SJCRH30 (cell line): ENCODE measurements around the gene ST6GALNAC2. TPM values are rescaled to one million over a fixed set of nuclear protein-coding genes. Genes with fewer than 3 reads are reported as not detected.
"Not testable (repeated sequence)": the region's sequence is repeated elsewhere in the genome, so short reads cannot be mapped to it uniquely, and the experiment has no call there.

Experiments
- DNase-seq, 2 experiments: peaks; one replicate each; pipeline ENCODE4 v3.0.0-alpha.2; 2015 to 2020
- H3K27ac ChIP-seq: fragments of 250-450 bp; sonication (Bioruptor Pico); 2 replicates; pipeline ENCODE4 v1.5.1; 2020; ENCODE audit warnings: mild to moderate bottlenecking, moderate library complexity
- H3K27me3 ChIP-seq: fragments of 250-450 bp; sonication (Bioruptor Pico); 2 replicates; pipeline ENCODE4 v1.5.1; 2020; ENCODE audit warnings: mild to moderate bottlenecking, moderate library complexity
- H3K36me3 ChIP-seq: fragments of 250-450 bp; sonication (Bioruptor Pico); 2 replicates; pipeline ENCODE4 v1.5.1; 2020; ENCODE audit warnings: mild to moderate bottlenecking, moderate library complexity
- H3K4me1 ChIP-seq: fragments of 250-450 bp; sonication (Bioruptor Pico); 2 replicates; pipeline ENCODE4 v1.5.1; 2020; ENCODE audit warnings: mild to moderate bottlenecking, moderate library complexity
- H3K4me3 ChIP-seq: fragments of 250-450 bp; sonication (Bioruptor Pico); 2 replicates; pipeline ENCODE4 v1.5.1; 2020; ENCODE audit warnings: mild to moderate bottlenecking, moderate library complexity
- H3K9me3 ChIP-seq: fragments of 250-450 bp; sonication (Bioruptor Pico); replicated peaks from 2 replicates; pipeline ENCODE4 v1.5.1; 2020; ENCODE audit warnings: mild to moderate bottlenecking, moderate library complexity
- total RNA-seq: library from RNA; depleted of rRNA; stranded (reverse); fragments of >200 nt; shearing (Covaris generic); gene quantifications from 2 replicates; pipeline ENCODE4 v1.2.3, GENCODE V29; 2014

The ST6GALNAC2 gene
- total RNA-seq, 1 experiment from 2014 or later: not detected

DNA sequence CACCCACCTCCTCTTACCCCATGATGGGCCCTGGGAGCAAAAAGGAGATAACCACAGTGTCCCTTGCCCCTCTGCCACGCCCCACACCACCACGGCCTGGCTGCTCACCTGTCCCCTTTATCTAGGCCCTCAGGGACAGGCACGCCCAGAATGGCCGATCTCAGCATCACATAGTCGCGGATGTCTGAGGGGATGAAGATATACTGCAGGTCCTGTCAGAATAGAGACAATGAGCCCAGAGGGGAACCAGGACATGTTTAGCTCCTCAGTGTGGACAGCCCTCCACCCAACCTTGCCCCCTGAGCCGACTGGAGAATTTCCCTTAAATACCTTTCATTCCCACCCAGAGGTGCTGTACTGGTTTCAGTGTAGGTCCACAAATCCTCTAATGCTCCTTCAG lies 15.2 kb downstream of the ST6GALNAC2 start:
- Histone ChIP-seq H3K36me3 (peaks cover 15% of the 10 kb centered on the region), H3K9me3 (no peaks in the 10 kb centered on the region), H3K27ac (no peak overlapping the region), H3K4me3 (no peak overlapping the region), H3K27me3 (no peaks in the 10 kb centered on the region), H3K4me1 (peaks cover 7% of the 10 kb centered on the region)
- no peak for DNase-seq

DNA sequence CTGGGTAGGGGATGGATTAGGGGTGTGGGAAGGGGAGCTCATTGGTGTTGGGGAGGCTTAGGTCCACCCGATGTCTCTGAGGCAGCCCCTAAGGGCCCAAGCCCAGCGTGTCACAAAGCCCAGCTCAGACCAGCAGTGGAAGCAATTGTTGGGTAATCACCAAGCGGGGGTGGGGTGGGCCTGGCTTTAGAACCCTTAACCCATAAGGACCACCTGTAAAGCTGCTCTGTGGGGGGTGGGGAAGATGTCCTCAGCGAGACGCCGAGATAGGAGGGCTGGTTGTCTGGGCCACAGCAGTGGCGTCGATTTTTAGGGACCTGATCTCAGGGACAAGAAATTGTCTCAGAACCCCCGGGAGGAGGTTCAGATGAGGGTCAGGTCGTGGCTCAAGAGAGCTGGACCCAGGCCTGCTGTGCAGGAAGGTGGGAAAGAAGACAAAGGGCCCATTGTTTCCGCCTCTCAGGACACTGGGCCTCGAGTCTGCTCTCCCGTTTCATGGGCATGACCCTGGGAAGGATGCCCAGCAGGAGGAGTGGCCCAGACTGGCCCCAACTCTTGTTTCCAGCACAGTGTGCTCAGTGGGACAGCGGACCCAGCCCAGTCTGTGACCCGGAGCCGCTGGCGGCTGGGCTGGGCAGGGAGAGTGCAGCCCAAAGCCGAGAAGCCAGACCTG lies 15.9 kb downstream of the ST6GALNAC2 start:
- no peak overlapping the region for H3K4me3 ChIP-seq
- no peaks in the 10 kb centered on the region for H3K27me3 ChIP-seq
- peaks cover 20% of the 10 kb centered on the region for H3K36me3 ChIP-seq
- H3K4me1 ChIP-seq: peaks cover 7% of the 10 kb centered on the region
- no peaks in the 10 kb centered on the region for H3K9me3 ChIP-seq
- H3K27ac ChIP-seq: 0 out of 2 replicates have a peak overlapping the region, but pooled peaks have one; percentile 1
- DNase-seq: peak; percentile 44 to 64

DNA sequence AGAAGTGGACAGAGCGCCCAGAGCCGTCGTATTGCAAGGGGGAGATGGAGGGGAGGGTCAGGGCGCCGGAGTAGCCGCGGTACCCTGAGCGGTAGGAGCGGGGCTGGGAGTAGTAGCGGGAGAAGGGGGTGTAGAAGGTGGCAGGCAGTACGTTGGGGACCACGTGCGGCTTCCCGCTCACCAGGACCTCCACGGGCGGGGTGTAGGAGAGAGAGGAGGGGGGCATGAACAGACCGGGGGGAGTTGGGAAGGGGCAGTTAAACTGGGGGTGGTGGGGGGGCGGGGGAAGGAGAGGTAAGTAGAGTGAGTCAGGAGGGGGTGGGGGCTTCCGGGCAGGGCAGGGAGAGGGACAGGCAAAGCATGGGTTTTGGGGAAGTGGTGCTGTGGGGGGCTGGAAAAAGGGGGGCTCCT lies 16.8 kb downstream of the ST6GALNAC2 start:
- no peak overlapping the region for H3K4me3 ChIP-seq
- H3K36me3 ChIP-seq: peaks cover 22% of the 10 kb centered on the region
- peaks cover 7% of the 10 kb centered on the region for H3K4me1 ChIP-seq
- no peaks in the 10 kb centered on the region for H3K27me3 ChIP-seq
- DNase-seq: no peak
- H3K27ac ChIP-seq: no peak overlapping the region
- H3K9me3 ChIP-seq: no peaks in the 10 kb centered on the region

DNA sequence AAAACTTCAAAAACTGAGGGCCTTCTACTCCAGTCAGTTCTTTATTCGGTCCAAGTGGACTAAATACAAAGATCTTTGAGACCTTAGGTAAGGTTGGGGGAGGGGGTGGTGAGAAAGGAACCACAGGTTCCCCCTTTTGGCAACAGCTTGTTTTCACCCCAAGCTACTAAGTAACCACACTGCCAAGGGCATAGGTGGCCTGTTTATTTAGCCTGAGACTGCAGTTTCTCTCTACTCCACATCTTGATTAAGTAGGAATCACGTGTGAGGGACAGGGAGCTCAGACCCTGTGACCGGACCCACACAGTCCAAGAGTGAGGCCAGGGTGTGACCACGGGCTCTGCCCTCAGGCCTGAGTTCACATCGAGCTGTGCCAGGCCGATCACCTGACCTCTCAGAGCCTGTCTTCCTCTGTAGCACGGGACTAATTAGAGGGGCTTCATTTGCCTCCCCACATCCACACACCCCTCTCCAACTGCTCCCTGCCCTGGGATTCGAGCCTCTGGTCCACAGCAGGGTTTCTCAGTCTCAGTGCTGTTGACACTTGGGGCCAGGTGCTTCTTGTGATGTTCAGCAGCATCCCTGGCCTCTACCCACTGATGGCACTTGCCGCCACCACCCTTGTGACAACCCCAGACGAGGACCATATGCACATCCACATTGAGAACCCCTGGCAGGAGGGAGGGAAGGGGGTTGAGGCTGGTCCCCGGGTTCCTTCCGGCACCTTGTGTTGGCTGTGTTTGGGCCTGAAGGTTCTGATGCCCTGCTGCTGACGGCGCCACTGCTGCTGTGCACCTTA lies 17.8 kb downstream of the ST6GALNAC2 start:
- H3K27me3 ChIP-seq: no peaks in the 10 kb centered on the region
- DNase-seq: no peak
- H3K27ac ChIP-seq: no peak overlapping the region
- peaks cover 29% of the 10 kb centered on the region for H3K36me3 ChIP-seq
- no peak overlapping the region for H3K4me3 ChIP-seq
- H3K9me3 ChIP-seq: no peaks in the 10 kb centered on the region
- peaks cover 7% of the 10 kb centered on the region for H3K4me1 ChIP-seq

DNA sequence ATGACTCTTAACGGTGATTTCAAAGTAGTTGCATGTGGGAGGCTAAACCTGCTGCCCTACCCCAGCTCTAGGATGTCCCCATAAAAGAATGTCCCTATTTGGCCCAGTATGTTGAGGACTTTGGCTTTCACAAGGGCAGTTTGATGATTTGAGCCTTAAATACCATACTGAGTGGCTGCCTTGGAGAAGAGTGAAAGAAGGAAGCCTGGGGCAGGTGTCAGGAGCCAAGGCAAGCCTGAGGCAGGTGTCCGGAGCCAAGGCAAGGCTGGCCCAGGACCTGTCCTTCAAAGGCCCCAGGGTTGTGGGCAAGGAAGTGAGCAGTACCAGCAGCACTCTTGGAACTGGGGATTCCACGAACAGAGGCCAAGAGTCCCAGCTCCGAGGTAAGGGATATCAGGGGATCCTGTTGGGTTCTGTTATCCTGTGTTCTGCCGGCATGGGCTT lies 18.6 kb downstream of the ST6GALNAC2 start:
- no peaks in the 10 kb centered on the region for H3K27me3 ChIP-seq
- no peaks in the 10 kb centered on the region for H3K9me3 ChIP-seq
- peaks cover 35% of the 10 kb centered on the region for H3K36me3 ChIP-seq
- DNase-seq: no peak
- H3K27ac ChIP-seq: no peak overlapping the region
- peaks cover 7% of the 10 kb centered on the region for H3K4me1 ChIP-seq
- no peak overlapping the region for H3K4me3 ChIP-seq

DNA sequence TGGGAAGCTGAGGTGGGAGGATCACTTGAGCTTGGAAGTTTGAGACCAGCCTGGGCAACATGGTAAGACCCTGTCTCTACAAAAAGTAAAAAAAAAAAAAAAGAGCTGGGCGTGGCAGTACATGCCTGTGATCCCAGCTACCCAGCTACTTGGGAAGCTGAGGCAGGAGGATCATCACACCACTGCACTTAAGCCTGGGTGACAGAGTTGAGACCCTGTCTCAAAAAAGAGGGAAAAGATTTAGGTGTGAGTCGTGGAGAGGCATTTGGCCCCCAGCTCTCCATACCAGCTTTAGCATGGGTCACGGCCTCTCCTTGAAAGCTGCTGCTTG lies 19.1 kb downstream of the ST6GALNAC2 start:
- H3K9me3 ChIP-seq: no peaks in the 10 kb centered on the region
- no peak overlapping the region for H3K27ac ChIP-seq
- DNase-seq: no peak
- H3K4me3 ChIP-seq: no peak overlapping the region
- H3K4me1 ChIP-seq: peaks cover 7% of the 10 kb centered on the region
- H3K27me3 ChIP-seq: no peaks in the 10 kb centered on the region
- peaks cover 39% of the 10 kb centered on the region for H3K36me3 ChIP-seq

DNA sequence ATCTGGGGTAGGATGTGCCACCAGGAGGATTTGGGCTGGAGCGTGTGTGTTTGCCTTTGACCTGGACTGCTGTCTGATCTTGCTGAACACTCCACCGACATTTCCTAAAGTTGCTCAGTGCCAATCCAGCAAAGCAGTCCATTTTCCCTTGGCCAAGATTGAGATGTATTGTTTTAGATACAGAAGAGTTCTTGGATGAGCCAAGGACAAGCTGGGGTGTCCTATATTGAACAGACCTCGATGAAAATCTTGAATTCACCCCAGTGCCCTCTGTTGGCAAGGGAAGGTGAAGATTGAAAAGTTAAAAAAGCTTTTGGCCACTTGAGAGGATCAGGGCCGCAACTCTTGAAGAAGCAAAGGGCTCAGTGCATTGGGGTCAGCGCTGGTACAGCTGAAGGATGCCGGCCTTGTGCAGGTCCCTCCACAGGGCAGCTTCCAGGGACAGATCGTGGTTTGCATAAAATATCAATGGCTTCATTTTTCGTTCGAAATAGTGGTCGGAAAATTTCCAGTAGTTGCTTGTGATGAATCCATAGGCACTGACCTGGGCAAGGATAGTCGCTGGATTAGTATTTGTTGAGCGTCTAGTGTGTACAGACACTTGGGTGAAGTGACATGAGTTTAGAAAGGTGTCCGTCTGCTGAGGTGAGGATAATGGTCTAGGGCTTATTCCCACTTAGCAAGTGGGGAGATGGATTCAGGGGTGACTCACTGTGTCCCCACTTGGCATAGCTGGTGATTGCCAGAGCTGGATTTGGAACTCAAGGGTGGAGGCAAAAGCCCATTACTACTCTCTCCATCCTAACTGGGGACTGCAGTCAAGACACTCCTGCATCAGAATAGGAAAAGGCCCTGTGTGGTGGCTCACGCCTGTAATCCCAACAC lies 19.7 kb downstream of the ST6GALNAC2 start:
- Histone ChIP-seq H3K27ac (no peak overlapping the region), H3K36me3 (peaks cover 45% of the 10 kb centered on the region), H3K4me1 (peaks cover 7% of the 10 kb centered on the region), H3K27me3 (no peaks in the 10 kb centered on the region), H3K4me3 (no peak overlapping the region), H3K9me3 (no peaks in the 10 kb centered on the region)
- no peak for DNase-seq

DNA sequence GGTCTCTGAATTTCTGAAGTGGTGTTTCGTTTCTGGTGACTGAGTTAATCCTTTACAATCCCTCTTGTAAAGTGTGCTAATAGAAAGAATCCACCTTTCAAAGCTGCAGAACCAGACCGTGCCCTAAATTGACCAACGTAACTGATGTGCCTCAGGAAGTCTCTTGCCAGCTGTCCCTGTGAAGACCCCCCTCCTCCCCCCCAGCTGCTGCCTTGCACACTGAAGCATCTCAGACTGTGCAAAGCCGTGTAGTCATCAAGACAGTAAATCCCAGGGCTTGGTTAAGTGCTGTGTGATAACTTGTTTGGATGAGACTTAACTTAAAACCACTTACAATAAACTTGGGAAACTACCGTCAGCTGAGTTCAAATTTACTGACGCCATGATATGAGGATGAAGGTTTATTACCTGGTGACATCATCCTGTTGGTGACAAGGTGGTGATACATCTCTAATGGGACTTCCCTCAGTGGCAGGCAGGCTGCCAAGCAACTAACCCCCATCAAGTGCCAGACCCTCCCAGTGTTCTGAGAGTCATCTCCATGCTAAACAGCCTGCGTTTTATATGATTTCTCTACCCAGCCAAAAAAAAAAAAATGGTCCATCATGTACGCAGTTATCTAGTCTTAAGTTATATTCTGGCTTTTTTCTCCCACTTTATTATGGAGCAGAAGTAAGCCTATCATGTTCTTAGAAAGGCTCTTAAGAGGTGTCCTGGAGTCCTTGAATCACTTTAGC lies 20.5 kb downstream of the ST6GALNAC2 start:
- H3K36me3 ChIP-seq: peaks cover 53% of the 10 kb centered on the region
- H3K4me1 ChIP-seq, H3K27ac ChIP-seq, H3K4me3 ChIP-seq, H3K9me3 ChIP-seq, H3K27me3 ChIP-seq, DNase-seq: not testable (repeated sequence)

DNA sequence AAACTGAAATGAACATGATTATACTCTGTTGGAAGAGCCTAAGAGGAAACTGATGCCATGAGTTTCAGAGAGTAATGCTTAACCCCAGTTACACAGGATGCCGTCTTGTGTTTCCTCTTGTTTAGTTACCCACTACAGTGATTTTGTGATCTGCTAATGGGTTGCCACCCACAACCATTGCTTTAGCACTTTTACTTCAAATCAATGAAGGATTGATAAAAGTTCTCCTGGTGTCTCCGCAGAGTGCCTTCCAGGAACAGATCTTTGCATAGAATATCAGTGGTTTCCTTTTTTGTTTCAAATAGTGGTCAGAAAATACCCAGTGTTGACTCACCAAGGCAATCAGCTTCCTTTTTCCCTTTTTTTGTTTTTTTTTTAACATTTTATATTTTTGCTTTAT lies 22.3 kb downstream of the ST6GALNAC2 start:
- H3K27ac ChIP-seq, DNase-seq, H3K4me3 ChIP-seq, H3K9me3 ChIP-seq, H3K27me3 ChIP-seq: not testable (repeated sequence)
- Histone ChIP-seq H3K4me1 (peaks cover 16% of the 10 kb centered on the region), H3K36me3 (peaks cover 71% of the 10 kb centered on the region)

DNA sequence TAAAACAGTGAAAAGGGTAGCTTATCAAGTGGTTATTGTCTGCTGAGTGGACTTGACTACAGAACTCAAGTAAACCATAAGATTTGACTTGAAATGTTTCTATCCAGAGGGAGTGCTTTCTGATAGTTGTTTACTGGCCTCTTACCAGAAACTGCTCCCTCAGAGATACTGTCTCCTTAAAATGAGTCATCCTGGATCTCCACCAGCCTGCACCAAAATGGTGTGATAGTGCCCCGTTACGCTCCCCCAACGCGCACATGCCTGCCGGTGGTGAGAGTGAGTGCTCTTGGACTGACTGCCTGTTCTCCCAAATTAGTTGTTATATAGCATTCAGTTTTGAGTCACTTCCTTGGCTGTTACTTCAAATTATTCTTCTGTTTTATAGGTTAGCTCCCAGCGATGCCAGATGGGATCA lies 22.9 kb downstream of the ST6GALNAC2 start:
- H3K36me3 ChIP-seq: peaks cover 76% of the 10 kb centered on the region
- no peak for DNase-seq
- peaks cover 16% of the 10 kb centered on the region for H3K4me1 ChIP-seq

DNA sequence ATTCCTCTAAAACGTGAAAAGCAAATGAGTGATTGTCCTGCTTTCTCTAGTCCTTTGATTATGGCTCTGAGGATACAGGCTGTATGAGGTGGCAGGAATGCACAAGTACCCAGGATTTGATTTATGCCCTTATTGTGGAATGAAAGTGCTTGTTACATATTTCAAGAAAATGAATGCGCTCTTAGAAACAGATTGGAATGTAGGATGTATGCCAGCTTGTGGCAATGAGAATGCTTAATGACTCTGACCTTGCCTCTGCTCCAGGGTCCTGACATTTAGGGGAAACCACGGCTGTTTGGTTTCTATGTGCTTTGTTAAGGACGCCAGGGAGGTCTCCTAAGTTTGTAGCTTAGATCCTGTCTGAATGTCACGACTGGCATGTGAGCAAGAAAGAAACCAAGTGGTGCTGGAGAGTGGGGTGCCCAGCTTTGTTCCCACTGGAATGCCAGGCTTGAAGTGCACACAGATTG lies 23.8 kb downstream of the ST6GALNAC2 start:
- H3K4me3 ChIP-seq: no peak overlapping the region
- no peaks in the 10 kb centered on the region for H3K9me3 ChIP-seq
- DNase-seq: no peak
- peaks cover 74% of the 10 kb centered on the region for H3K36me3 ChIP-seq
- H3K27me3 ChIP-seq: no peaks in the 10 kb centered on the region
- H3K4me1 ChIP-seq: peaks cover 16% of the 10 kb centered on the region
- H3K27ac ChIP-seq: no peak overlapping the region

More for the DNA sequence above, 22.9 kb downstream of the ST6GALNAC2 start:
- Histone ChIP-seq H3K27me3 (no peaks in the 10 kb centered on the region), H3K4me3 (no peak overlapping the region), H3K27ac (no peak overlapping the region), H3K9me3 (no peaks in the 10 kb centered on the region)

DNA sequence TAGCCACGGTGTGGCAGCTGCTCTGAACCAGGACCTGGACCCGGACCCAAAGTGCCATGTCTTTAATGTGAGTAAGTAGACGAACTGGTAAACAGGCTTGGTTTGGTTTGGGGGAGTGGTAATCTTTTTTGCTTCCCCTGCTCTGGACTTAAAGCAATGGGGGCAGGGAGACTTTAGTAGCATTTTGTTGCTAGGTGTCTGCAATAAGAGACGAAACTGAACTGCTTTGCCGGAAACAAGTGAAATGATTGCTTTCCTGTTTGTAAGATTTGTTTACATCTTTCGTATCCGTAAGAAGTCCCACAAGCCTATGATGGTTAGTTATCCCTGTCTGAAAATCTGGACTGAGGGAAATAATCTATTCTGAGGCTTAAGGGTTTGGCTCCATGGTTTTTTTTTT lies 24.3 kb downstream of the ST6GALNAC2 start:
- no peak overlapping the region for H3K4me3 ChIP-seq
- no peak overlapping the region for H3K27ac ChIP-seq
- H3K9me3 ChIP-seq: no peaks in the 10 kb centered on the region
- no peaks in the 10 kb centered on the region for H3K27me3 ChIP-seq
- H3K36me3 ChIP-seq: peaks cover 69% of the 10 kb centered on the region
- H3K4me1 ChIP-seq: peaks cover 16% of the 10 kb centered on the region
- DNase-seq: no peak

DNA sequence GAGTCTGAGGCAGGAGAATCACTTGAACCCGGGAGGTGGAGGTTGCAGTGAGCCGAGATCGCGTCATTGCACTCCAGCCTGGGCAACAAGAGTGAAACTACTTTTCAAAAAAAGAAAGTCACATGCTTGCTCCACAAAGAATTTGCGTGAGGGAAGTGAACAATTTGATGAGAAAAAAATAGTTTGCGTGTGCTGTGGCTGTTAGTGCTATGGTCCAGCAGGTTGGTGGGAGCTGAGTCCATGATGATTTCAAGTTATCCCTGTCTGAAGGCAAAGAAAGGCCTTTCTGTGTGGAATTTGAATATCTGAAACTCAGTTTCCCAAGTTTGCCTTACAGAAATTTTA lies 24.8 kb downstream of the ST6GALNAC2 start:
- Histone ChIP-seq H3K9me3 (no peaks in the 10 kb centered on the region), H3K4me3 (no peak overlapping the region), H3K36me3 (peaks cover 65% of the 10 kb centered on the region), H3K27ac (no peak overlapping the region), H3K27me3 (no peaks in the 10 kb centered on the region), H3K4me1 (peaks cover 16% of the 10 kb centered on the region)
- DNase-seq: no peak
